SU-DHL-6 (cell line): ENCODE data around the gene CHD5.

Experiments used
- H2AFZ ChIP-seq: fragments of 200-600 bp; sonication (generic); 2 replicates; pipeline ENCODE4 v1.6.1; 2014; ENCODE audit warnings: low read depth, mild to moderate bottlenecking, moderate library complexity, mixed read lengths, antibody characterized with exemption, low read length; ENCODE audit not compliant: severe bottlenecking
- H3F3A ChIP-seq: fragments of 200-600 bp; shearing (Covaris generic); 2 replicates; pipeline ENCODE4 v1.6.0; 2016; ENCODE audit warnings: antibody characterized with exemption, mild to moderate bottlenecking; ENCODE audit not compliant: insufficient read depth
- H3K27ac ChIP-seq: fragments of 200-600 bp; sonication (generic); 2 replicates; pipeline ENCODE4 v1.5.1; 2016; ENCODE audit warnings: low read depth, mild to moderate bottlenecking, low read length, moderate library complexity, mixed read lengths
- H3K27me3 ChIP-seq: fragments of 200-600 bp; sonication (generic), shearing (Covaris generic); 2 replicates; pipeline ENCODE4 v1.6.0; 2014; ENCODE audit warnings: mild to moderate bottlenecking, low read length
- H3K36me3 ChIP-seq: fragments of 200-600 bp; sonication (generic); 2 replicates; pipeline ENCODE4 v1.6.1; 2014; ENCODE audit warnings: mild to moderate bottlenecking, low read length, mixed read lengths
- H3K4me2 ChIP-seq: fragments of 300-600, 200-600 bp; shearing (Covaris generic), sonication (generic); 2 replicates; pipeline ENCODE4 v1.6.0; 2014; ENCODE audit warnings: low read length, low read depth, mild to moderate bottlenecking; ENCODE audit not compliant: poor library complexity, severe bottlenecking
- H3K4me3 ChIP-seq: fragments of 200-600 bp; sonication (generic); 2 replicates; pipeline ENCODE4 v1.5.1; 2014; ENCODE audit warnings: antibody characterized with exemption, low read length, mild to moderate bottlenecking, mixed read lengths; ENCODE audit not compliant: insufficient read depth, poor library complexity, severe bottlenecking
- H3K79me2 ChIP-seq: fragments of 200-600 bp; sonication (generic); 2 replicates; pipeline ENCODE4 v1.6.1; 2014; ENCODE audit warnings: mild to moderate bottlenecking, low read length, moderate library complexity; ENCODE audit not compliant: insufficient read depth
- H3K9ac ChIP-seq: fragments of 200-600 bp; sonication (generic); 2 replicates; pipeline ENCODE4 v1.7.0; 2014; ENCODE audit warnings: mild to moderate bottlenecking, low read length
- H3K9me2 ChIP-seq: fragments of 200-600 bp; sonication (generic); replicated peaks from 2 replicates; pipeline ENCODE4 v1.6.1; 2014; ENCODE audit warnings: low read length; ENCODE audit not compliant: insufficient read depth
- H3K9me3 ChIP-seq: fragments of 200-600 bp; sonication (generic); 2 replicates; pipeline ENCODE4 v1.6.1; 2014; ENCODE audit warnings: low read length, mixed read lengths; ENCODE audit not compliant: insufficient read depth
- H4K20me1 ChIP-seq: fragments of 200-600 bp; sonication (generic); 2 replicates; pipeline ENCODE4 v1.6.1; 2014; ENCODE audit warnings: low read depth, mild to moderate bottlenecking, antibody characterized with exemption, low read length, moderate library complexity, mixed read lengths
- EZH2phosphoT487 ChIP-seq: fragments of 200-600 bp; sonication (generic), shearing (Covaris generic); conservative IDR thresholded peaks from 2 replicates; pipeline ENCODE4 v1.6.1; 2018; ENCODE audit warnings: mild to moderate bottlenecking, antibody characterized with exemption, low read length, moderate library complexity, mixed read lengths
- TF ChIP-seq, protein P1 (sequence below): fragments of 200-600 bp; sonication (generic); IDR thresholded peaks from one replicate; pipeline ENCODE4 v1.5.1; 2017; ENCODE audit warnings: antibody characterized with exemption, mild to moderate bottlenecking, low read length, moderate library complexity; ENCODE audit not compliant: insufficient read depth, poor library complexity, severe bottlenecking

Gene CHD5

GRCh38 chr1:6103854-6104530 is 76.1 kb downstream of the CHD5 start:
- no peaks in the 10 kb centered on the region for H3K9me2 ChIP-seq
- no peaks in the 10 kb centered on the region for H3K36me3 ChIP-seq
- H3K4me3 ChIP-seq: no peak overlapping the region
- no peaks in the 10 kb centered on the region for H3K9me3 ChIP-seq
- no peaks in the 10 kb centered on the region for H4K20me1 ChIP-seq
- TF ChIP-seq, protein P1, sequence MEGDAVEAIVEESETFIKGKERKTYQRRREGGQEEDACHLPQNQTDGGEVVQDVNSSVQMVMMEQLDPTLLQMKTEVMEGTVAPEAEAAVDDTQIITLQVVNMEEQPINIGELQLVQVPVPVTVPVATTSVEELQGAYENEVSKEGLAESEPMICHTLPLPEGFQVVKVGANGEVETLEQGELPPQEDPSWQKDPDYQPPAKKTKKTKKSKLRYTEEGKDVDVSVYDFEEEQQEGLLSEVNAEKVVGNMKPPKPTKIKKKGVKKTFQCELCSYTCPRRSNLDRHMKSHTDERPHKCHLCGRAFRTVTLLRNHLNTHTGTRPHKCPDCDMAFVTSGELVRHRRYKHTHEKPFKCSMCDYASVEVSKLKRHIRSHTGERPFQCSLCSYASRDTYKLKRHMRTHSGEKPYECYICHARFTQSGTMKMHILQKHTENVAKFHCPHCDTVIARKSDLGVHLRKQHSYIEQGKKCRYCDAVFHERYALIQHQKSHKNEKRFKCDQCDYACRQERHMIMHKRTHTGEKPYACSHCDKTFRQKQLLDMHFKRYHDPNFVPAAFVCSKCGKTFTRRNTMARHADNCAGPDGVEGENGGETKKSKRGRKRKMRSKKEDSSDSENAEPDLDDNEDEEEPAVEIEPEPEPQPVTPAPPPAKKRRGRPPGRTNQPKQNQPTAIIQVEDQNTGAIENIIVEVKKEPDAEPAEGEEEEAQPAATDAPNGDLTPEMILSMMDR: no peak
- TF ChIP-seq EZH2phosphoT487: no peak
- H3K27ac ChIP-seq: no peak overlapping the region
- H2AFZ ChIP-seq: no peak overlapping the region
- H3K79me2 ChIP-seq: no peaks in the 10 kb centered on the region
- H3K9ac ChIP-seq: no peak overlapping the region
- H3K4me2 ChIP-seq: no peak overlapping the region
- no peaks in the 10 kb centered on the region for H3K27me3 ChIP-seq
- H3F3A ChIP-seq: no peaks in the 10 kb centered on the region

GRCh38 chr1:6103111-6103853 is 76.8 kb downstream of the CHD5 start:
- Histone ChIP-seq H2AFZ (no peak overlapping the region), H4K20me1 (no peaks in the 10 kb centered on the region), H3K9me3 (no peaks in the 10 kb centered on the region), H3K4me3 (no peak overlapping the region), H3K27me3 (no peaks in the 10 kb centered on the region), H3K27ac (no peak overlapping the region), H3K9ac (no peak overlapping the region), H3K79me2 (no peaks in the 10 kb centered on the region), H3K36me3 (no peaks in the 10 kb centered on the region), H3K4me2 (no peak overlapping the region), H3K9me2 (no peaks in the 10 kb centered on the region), H3F3A (no peaks in the 10 kb centered on the region)
- TF ChIP-seq, protein P1: no peak
- no peak for TF ChIP-seq EZH2phosphoT487

GRCh38 chr1:6102532-6102845 is 77.6 kb downstream of the CHD5 start:
- H3K36me3 ChIP-seq: no peaks in the 10 kb centered on the region
- H3K4me2 ChIP-seq: no peak overlapping the region
- H3F3A ChIP-seq: no peaks in the 10 kb centered on the region
- H3K4me3 ChIP-seq: no peak overlapping the region
- no peaks in the 10 kb centered on the region for H3K9me3 ChIP-seq
- no peaks in the 10 kb centered on the region for H4K20me1 ChIP-seq
- no peaks in the 10 kb centered on the region for H3K79me2 ChIP-seq
- no peak overlapping the region for H3K27ac ChIP-seq
- no peak overlapping the region for H3K9ac ChIP-seq
- TF ChIP-seq, protein P1: no peak
- no peak for TF ChIP-seq EZH2phosphoT487
- no peaks in the 10 kb centered on the region for H3K9me2 ChIP-seq
- no peaks in the 10 kb centered on the region for H3K27me3 ChIP-seq
- H2AFZ ChIP-seq: no peak overlapping the region
